Measurements from ENCODE around the gene NRXN3. TPM values are rescaled to one million over a fixed set of nuclear protein-coding genes. Genes with fewer than 3 reads are reported as not detected.

NRXN3 gene
- polyA plus RNA-seq, 1 donor from 2014 or later: 110 TPM

DNA sequence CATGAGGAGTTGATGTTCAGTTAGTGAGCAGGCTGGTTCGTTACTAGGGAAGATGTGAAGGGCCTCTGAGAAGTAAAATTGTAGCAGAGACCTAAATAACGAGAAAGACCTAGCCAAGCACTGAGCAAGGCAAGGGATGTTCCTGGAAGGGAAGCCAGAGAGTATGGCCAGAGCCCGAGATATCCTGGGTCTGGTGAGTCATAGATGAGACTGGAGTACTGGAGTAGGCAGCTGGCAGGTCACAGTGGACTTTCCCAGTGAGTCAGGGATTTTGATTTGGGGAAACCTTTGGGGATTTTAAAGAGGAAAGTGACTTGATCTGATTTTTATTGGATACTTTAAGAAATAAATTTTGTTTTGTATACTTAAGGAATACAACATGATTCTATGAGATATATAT lies 1672.1 kb downstream of the NRXN3 start:
- no peak for TF ChIP-seq POLR2AphosphoS5 (IDR thresholded peaks at IDR 0.05)
- TF ChIP-seq, protein P1, sequence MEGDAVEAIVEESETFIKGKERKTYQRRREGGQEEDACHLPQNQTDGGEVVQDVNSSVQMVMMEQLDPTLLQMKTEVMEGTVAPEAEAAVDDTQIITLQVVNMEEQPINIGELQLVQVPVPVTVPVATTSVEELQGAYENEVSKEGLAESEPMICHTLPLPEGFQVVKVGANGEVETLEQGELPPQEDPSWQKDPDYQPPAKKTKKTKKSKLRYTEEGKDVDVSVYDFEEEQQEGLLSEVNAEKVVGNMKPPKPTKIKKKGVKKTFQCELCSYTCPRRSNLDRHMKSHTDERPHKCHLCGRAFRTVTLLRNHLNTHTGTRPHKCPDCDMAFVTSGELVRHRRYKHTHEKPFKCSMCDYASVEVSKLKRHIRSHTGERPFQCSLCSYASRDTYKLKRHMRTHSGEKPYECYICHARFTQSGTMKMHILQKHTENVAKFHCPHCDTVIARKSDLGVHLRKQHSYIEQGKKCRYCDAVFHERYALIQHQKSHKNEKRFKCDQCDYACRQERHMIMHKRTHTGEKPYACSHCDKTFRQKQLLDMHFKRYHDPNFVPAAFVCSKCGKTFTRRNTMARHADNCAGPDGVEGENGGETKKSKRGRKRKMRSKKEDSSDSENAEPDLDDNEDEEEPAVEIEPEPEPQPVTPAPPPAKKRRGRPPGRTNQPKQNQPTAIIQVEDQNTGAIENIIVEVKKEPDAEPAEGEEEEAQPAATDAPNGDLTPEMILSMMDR (IDR thresholded peaks at IDR 0.05; ENCODE audit: poor library complexity, severe bottlenecking): no peak
- TF ChIP-seq MXI1 (conservative IDR thresholded peaks at IDR 0.05; ENCODE audit: poor library complexity, severe bottlenecking): no peak
- TF ChIP-seq EZH2 (IDR thresholded peaks at IDR 0.05; ENCODE audit: borderline replicate concordance, insufficient read depth, low read length, poor library complexity, severe bottlenecking): no peak
- TF ChIP-seq RAD21 (conservative IDR thresholded peaks at IDR 0.05): no peak
- Histone ChIP-seq H3K9ac (ENCODE audit: low read length) (no peak overlapping the region), H4K20me1 (ENCODE audit: insufficient read depth) (no peaks in the 10 kb centered on the region), H3F3A (ENCODE audit: insufficient read depth, low read length, poor library complexity, severe bottlenecking) (no peaks in the 10 kb centered on the region), H3K9me2 (ENCODE audit: insufficient read depth, low read length) (no peaks in the 10 kb centered on the region), H3K27ac (ENCODE audit: low read length) (no peak overlapping the region), H3K4me2 (ENCODE audit: low read length) (no peak overlapping the region), H3K79me2 (replicated peaks; ENCODE audit: insufficient read depth, low read length) (no peaks in the 10 kb centered on the region), H3K4me3 (ENCODE audit: low read length) (no peak overlapping the region), H2AFZ (ENCODE audit: low read depth, low read length) (no peak overlapping the region), H3K27me3 (ENCODE audit: insufficient read depth, low read depth, low read length) (no peaks in the 10 kb centered on the region), H3K36me3 (ENCODE audit: insufficient read depth, low read length) (no peaks in the 10 kb centered on the region), H3K9me3 (ENCODE audit: low read length) (no peaks in the 10 kb centered on the region)

DNA sequence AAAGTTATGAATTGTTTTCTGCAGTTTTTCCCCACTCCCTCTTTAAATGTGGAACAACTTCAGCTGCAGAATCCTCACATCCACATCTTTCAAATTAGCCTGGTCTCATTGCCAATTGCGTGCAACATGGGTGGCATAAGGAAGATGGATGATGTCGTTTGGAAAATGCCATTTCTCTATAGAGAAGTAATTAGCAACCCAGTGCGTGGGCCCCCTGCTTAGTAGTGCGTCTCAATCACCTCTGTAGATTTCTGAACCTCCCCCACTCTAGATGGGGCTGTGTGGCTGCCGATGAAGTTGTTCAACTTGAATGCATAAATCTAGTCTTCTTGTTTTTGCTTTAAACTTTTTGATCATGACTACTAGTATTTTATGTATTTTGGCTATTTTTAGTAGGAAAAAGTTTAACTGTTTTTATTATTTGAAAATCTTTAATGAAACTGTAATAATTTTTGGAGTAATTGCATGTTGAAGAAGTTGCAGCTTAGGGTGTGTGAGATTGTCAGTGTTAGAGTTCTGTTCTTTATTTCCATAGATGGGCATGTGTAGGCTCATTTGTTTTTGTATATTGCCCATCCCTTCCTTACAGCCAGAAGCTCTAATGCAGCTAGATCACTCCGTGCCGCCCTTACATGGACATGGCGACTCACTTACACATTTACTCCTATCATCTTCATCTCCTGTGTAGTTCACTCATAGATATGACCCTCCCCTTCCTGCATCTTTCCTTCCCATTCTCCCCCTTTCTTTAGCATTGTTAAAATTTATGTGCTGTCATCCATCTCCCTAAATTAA lies 1683.0 kb downstream of the NRXN3 start:
- H3K9me3 ChIP-seq (ENCODE audit: low read length): no peaks in the 10 kb centered on the region
- H3K27me3 ChIP-seq (ENCODE audit: insufficient read depth, low read depth, low read length): no peaks in the 10 kb centered on the region
- H3K4me3 ChIP-seq (ENCODE audit: low read length): no peak overlapping the region
- H3K9ac ChIP-seq (ENCODE audit: low read length): no peak overlapping the region
- H3K36me3 ChIP-seq (ENCODE audit: insufficient read depth, low read length): no peaks in the 10 kb centered on the region
- H4K20me1 ChIP-seq (ENCODE audit: insufficient read depth): no peaks in the 10 kb centered on the region
- no peaks in the 10 kb centered on the region for H3F3A ChIP-seq (ENCODE audit: insufficient read depth, low read length, poor library complexity, severe bottlenecking)
- TF ChIP-seq EZH2 (IDR thresholded peaks at IDR 0.05; ENCODE audit: borderline replicate concordance, insufficient read depth, low read length, poor library complexity, severe bottlenecking): no peak
- no peak for TF ChIP-seq POLR2AphosphoS5 (IDR thresholded peaks at IDR 0.05)
- no peaks in the 10 kb centered on the region for H3K9me2 ChIP-seq (ENCODE audit: insufficient read depth, low read length)
- H3K79me2 ChIP-seq (replicated peaks; ENCODE audit: insufficient read depth, low read length): no peaks in the 10 kb centered on the region
- no peak overlapping the region for H2AFZ ChIP-seq (ENCODE audit: low read depth, low read length)
- no peak overlapping the region for H3K4me2 ChIP-seq (ENCODE audit: low read length)
- H3K27ac ChIP-seq (ENCODE audit: low read length): no peak overlapping the region

DNA sequence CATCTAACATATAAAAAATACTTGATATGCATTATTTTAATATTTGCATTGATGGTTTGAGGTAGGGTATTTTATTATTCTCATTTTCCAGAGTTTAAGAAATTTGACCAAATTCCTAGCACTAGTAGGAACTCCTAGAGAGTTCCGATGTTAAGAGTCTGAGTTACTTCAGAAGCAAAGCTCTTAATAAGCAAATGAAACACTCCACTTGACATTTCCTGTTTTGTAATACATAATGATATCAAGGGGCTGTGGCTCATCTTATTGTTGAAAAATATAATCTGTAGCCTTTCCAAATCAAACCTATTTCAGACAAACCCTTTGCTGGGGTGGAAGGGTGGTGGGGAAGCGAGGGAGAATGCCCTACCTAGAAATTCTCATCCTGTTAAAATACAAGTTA lies 1685.6 kb downstream of the NRXN3 start:
- TF ChIP-seq MXI1 (conservative IDR thresholded peaks at IDR 0.05; ENCODE audit: poor library complexity, severe bottlenecking): no peak
- no peak for TF ChIP-seq TAF1 (IDR thresholded peaks at IDR 0.05; ENCODE audit: low read depth)
- TF ChIP-seq RAD21 (conservative IDR thresholded peaks at IDR 0.05): no peak
- H3K27me3 ChIP-seq (ENCODE audit: insufficient read depth, low read depth, low read length): no peaks in the 10 kb centered on the region
- H3K4me2 ChIP-seq (ENCODE audit: low read length): no peak overlapping the region
- H3K36me3 ChIP-seq (ENCODE audit: insufficient read depth, low read length): no peaks in the 10 kb centered on the region
- H3K4me3 ChIP-seq (ENCODE audit: low read length): no peak overlapping the region
- H4K20me1 ChIP-seq (ENCODE audit: insufficient read depth): no peaks in the 10 kb centered on the region
- H3F3A ChIP-seq (ENCODE audit: insufficient read depth, low read length, poor library complexity, severe bottlenecking): no peaks in the 10 kb centered on the region
- H3K9ac ChIP-seq (ENCODE audit: low read length): no peak overlapping the region
- no peaks in the 10 kb centered on the region for H3K79me2 ChIP-seq (replicated peaks; ENCODE audit: insufficient read depth, low read length)
- no peak overlapping the region for H2AFZ ChIP-seq (ENCODE audit: low read depth, low read length)
- H3K27ac ChIP-seq (ENCODE audit: low read length): no peak overlapping the region
- H3K9me3 ChIP-seq (ENCODE audit: low read length): no peaks in the 10 kb centered on the region
- H3K9me2 ChIP-seq (ENCODE audit: insufficient read depth, low read length): no peaks in the 10 kb centered on the region

DNA sequence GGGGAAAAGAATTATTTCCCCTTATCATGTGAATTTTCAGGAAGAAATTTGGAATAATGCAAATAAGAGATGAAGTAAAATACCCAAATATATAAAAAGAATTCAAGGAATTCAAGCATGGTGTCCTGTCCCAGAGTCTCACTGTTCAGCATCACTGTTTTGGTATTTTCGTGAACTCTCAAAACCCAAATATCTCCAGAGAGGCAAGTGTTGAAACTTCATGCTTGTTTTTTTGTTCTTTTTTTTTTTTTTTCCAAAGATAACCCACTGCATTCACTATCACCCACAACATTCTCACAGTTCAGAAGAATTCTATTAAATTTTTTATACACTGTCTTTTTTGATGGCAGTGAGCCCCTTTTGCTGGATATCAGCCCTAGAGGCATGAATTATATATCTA lies 1686.2 kb downstream of the NRXN3 start:
- Histone ChIP-seq H3K27ac (ENCODE audit: low read length) (no peak overlapping the region), H3K4me3 (ENCODE audit: low read length) (no peak overlapping the region), H3F3A (ENCODE audit: insufficient read depth, low read length, poor library complexity, severe bottlenecking) (no peaks in the 10 kb centered on the region), H3K79me2 (replicated peaks; ENCODE audit: insufficient read depth, low read length) (no peaks in the 10 kb centered on the region), H3K9me3 (ENCODE audit: low read length) (no peaks in the 10 kb centered on the region), H3K27me3 (ENCODE audit: insufficient read depth, low read depth, low read length) (no peaks in the 10 kb centered on the region), H3K36me3 (ENCODE audit: insufficient read depth, low read length) (no peaks in the 10 kb centered on the region), H3K9me2 (ENCODE audit: insufficient read depth, low read length) (no peaks in the 10 kb centered on the region), H3K9ac (ENCODE audit: low read length) (no peak overlapping the region), H2AFZ (ENCODE audit: low read depth, low read length) (no peak overlapping the region), H3K4me2 (ENCODE audit: low read length) (no peak overlapping the region), H4K20me1 (ENCODE audit: insufficient read depth) (no peaks in the 10 kb centered on the region)
- TF ChIP-seq EZH2 (IDR thresholded peaks at IDR 0.05; ENCODE audit: borderline replicate concordance, insufficient read depth, low read length, poor library complexity, severe bottlenecking) (no peak), POLR2AphosphoS5 (IDR thresholded peaks at IDR 0.05) (no peak), SMC3 (conservative IDR thresholded peaks at IDR 0.05; ENCODE audit: poor library complexity) (no peak), RAD21 (conservative IDR thresholded peaks at IDR 0.05) (no peak), TAF1 (IDR thresholded peaks at IDR 0.05; ENCODE audit: low read depth) (no peak), MXI1 (conservative IDR thresholded peaks at IDR 0.05; ENCODE audit: poor library complexity, severe bottlenecking) (no peak)
- TF ChIP-seq, protein P1 (IDR thresholded peaks at IDR 0.05; ENCODE audit: poor library complexity, severe bottlenecking): no peak
- TF ChIP-seq, protein P2, sequence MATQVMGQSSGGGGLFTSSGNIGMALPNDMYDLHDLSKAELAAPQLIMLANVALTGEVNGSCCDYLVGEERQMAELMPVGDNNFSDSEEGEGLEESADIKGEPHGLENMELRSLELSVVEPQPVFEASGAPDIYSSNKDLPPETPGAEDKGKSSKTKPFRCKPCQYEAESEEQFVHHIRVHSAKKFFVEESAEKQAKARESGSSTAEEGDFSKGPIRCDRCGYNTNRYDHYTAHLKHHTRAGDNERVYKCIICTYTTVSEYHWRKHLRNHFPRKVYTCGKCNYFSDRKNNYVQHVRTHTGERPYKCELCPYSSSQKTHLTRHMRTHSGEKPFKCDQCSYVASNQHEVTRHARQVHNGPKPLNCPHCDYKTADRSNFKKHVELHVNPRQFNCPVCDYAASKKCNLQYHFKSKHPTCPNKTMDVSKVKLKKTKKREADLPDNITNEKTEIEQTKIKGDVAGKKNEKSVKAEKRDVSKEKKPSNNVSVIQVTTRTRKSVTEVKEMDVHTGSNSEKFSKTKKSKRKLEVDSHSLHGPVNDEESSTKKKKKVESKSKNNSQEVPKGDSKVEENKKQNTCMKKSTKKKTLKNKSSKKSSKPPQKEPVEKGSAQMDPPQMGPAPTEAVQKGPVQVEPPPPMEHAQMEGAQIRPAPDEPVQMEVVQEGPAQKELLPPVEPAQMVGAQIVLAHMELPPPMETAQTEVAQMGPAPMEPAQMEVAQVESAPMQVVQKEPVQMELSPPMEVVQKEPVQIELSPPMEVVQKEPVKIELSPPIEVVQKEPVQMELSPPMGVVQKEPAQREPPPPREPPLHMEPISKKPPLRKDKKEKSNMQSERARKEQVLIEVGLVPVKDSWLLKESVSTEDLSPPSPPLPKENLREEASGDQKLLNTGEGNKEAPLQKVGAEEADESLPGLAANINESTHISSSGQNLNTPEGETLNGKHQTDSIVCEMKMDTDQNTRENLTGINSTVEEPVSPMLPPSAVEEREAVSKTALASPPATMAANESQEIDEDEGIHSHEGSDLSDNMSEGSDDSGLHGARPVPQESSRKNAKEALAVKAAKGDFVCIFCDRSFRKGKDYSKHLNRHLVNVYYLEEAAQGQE (IDR thresholded peaks at IDR 0.05; ENCODE audit: borderline replicate concordance): no peak
